Testis (tissue), 3 donors: ENCODE data around the gene OLFML2B. TPM values are rescaled to one million over a fixed set of nuclear protein-coding genes. Genes with fewer than 3 reads are reported as not detected.

Experiments
- DNase-seq: peaks from one replicate; pipeline ENCODE4 v3.0.0-alpha.2; 2019
- H3K27ac ChIP-seq, 2 donors: fragments of 200-600 bp; sonication (generic); one replicate each; pipeline ENCODE4 v1.5.1; 2019
- H3K27me3 ChIP-seq: fragments of 200-600 bp; sonication (generic); one replicate; pipeline ENCODE4 v1.5.1; 2019
- H3K36me3 ChIP-seq: fragments of 200-600 bp; sonication (generic); one replicate; pipeline ENCODE4 v1.5.1; 2017; ENCODE audit warnings: low read depth; ENCODE audit errors: missing control alignments
- H3K4me1 ChIP-seq: fragments of 200-600 bp; sonication (generic); one replicate; pipeline ENCODE4 v1.5.1; 2019
- H3K4me3 ChIP-seq, 2 donors: fragments of 200-600 bp; sonication (generic); one replicate each; pipeline ENCODE4 v1.5.1; 2017 to 2019
- H3K9me3 ChIP-seq: fragments of 200-600 bp; sonication (generic); one replicate; pipeline ENCODE4 v1.5.1; 2017
- CTCF ChIP-seq, 3 experiments: fragments of 450-650 bp in 2 of 3; fragments of 200-600 bp in 1 of 3; sonication (generic) in 1 of 3; IDR thresholded peaks; one replicate each; pipeline ENCODE4 v1.5.1; 2016 to 2019; ENCODE audit warnings: antibody characterized with exemption in 3 of 3, mild to moderate bottlenecking in 2 of 3, moderate library complexity in 1 of 3
- POLR2A ChIP-seq: fragments of 450-650 bp; IDR thresholded peaks from one replicate; pipeline ENCODE4 v1.6.1; 2017; ENCODE audit warnings: antibody characterized with exemption, mild to moderate bottlenecking, moderate library complexity
- WGBS, 2 donors: methylation state at CpG; one replicate each; pipeline ENCODE4 v1.1.5; 2018; 5-methylcytosine and 5-hydroxymethylcytosine counted together
- intact Hi-C: fragments of 100-400 bp; cut with DNase I; formaldehyde crosslinking; loops from one replicate; pipeline ENCODE4 v1.15.1; 2023; ENCODE audit warnings: low total_unique reads
- polyA plus RNA-seq: library from polyadenylated mRNA; stranded (reverse); fragments of 350-450 nt; fragmentation: Illumina TruSeq; extraction: RNeasy Lipid Tissue Mini Kit (QIAGEN cat#74804); gene quantifications from one replicate; pipeline ENCODE4 v1.2.3, GENCODE V29; 2014; ENCODE audit warnings: low read depth, low replicate concordance; ENCODE audit not compliant: insufficient read depth
- total RNA-seq, 2 donors: library from RNA; depleted of rRNA; stranded (reverse); fragments of >200 nt; gene quantifications; one replicate each; pipeline ENCODE4 v1.2.3, GENCODE V29; 2016

OLFML2B gene
- total and polyA plus RNA-seq, 3 donors from 2014 or later, result 31.3 to 57.9 (median 40.4) TPM

DNA sequence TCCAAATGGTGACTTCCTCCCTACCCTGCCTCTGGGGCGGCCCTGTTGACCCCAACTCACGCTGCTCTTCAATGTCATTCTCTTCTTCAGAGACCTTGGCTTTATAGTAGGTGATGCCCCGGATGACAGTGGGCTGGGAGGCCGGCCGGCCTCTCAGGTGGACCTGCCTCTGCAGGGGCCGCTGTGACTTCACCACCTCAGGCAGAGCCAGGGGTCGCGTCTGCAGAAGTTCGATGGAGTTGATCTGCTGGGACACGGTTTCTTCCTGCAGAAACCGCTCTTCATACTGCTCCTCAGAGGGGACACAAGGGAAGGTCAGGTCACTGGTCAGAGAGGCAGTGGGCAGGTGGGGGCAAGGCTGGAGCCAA, 23.6 kb downstream of the OLFML2B start:
- 92 to 93% methylated on average over 10 to 11 of the region's 11 CpGs for WGBS, 2 donors
- intact Hi-C loops, result no loop called here
- Histone ChIP-seq H3K27me3 (no peaks in the 10 kb centered on the region), H3K27ac (no peak overlapping the region), H3K9me3 (no peaks in the 10 kb centered on the region), H3K4me1 (no peaks in the 10 kb centered on the region), H3K36me3 (no peaks in the 10 kb centered on the region), H3K4me3 (no peak overlapping the region)
- TF ChIP-seq CTCF (IDR thresholded peaks at IDR 0.05) (no peak), POLR2A (no peak)
- no peak for DNase-seq

GRCh38 chr1:161999301-162000052, 24.2 kb downstream of the OLFML2B start:
- Histone ChIP-seq H3K36me3 (no peaks in the 10 kb centered on the region), H3K27ac (no peak overlapping the region), H3K4me3 (no peak overlapping the region), H3K9me3 (no peaks in the 10 kb centered on the region), H3K4me1 (no peaks in the 10 kb centered on the region), H3K27me3 (no peaks in the 10 kb centered on the region)
- intact Hi-C loops, result no loop called here
- TF ChIP-seq CTCF (IDR thresholded peaks at IDR 0.05) (no peak), POLR2A (no peak)
- 78 to 86% methylated on average over 8 of the region's 8 CpGs for WGBS, 2 donors
- no peak for DNase-seq

- H3K9me3 ChIP-seq, result no peaks in the 10 kb centered on the region
- intact Hi-C loops, result no loop called here
- DNase-seq, result no peak
- H3K4me1 ChIP-seq, result peaks cover 3% of the 10 kb centered on the region
- H3K4me3 ChIP-seq, result no peak overlapping the region
- H3K27me3 ChIP-seq, result no peaks in the 10 kb centered on the region
- TF ChIP-seq CTCF (IDR thresholded peaks at IDR 0.05) (no peak), POLR2A (no peak)
- WGBS, 2 donors, result 92 to 96% methylated on average over 5 of the region's 5 CpGs
- no peaks in the 10 kb centered on the region for H3K36me3 ChIP-seq
- H3K27ac ChIP-seq, result no peak overlapping the region
These were observed 24.9 kb downstream of the OLFML2B start for GRCh38 chr1:161998811-161999210.

- no peak overlapping the region for H3K4me3 ChIP-seq
- H3K36me3 ChIP-seq, result no peaks in the 10 kb centered on the region
- intact Hi-C loops, result no loop called here
- no peaks in the 10 kb centered on the region for H3K27me3 ChIP-seq
- no peak overlapping the region for H3K27ac ChIP-seq
- H3K9me3 ChIP-seq, result no peaks in the 10 kb centered on the region
- H3K4me1 ChIP-seq, result peaks cover 3% of the 10 kb centered on the region
- 97 to 100% methylated on average over 1 of the region's 1 CpG for WGBS, 2 donors
- no peak for DNase-seq
- no peak for TF ChIP-seq CTCF (IDR thresholded peaks at IDR 0.05)
- no peak for TF ChIP-seq POLR2A
These were observed 26.5 kb downstream of the OLFML2B start for GRCh38 chr1:161997152-161997551.

DNA sequence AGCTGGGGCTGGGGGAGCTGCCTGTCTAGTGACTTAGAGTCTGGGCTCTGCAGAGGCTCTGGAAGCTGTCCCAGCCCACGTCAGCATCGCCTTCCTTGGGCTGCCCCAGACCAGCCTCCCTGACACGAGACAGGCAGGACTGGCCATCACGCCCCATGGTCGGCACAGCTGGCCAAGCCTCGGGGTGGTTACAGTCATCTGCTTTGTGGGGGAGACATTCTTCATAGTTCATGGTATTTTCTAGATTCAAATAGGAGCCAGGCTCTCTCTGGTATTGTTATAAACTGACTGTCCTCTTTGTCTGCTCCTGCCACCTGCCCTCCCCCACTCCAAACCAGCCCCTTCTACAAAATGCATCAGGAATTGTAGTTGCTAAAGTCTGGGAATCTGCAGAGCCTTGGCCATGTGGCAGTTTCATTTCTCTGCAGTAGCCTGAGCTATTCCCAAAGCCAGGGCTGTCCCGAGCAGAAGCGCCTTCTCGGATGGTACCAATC, 29.4 kb downstream of the OLFML2B start:
- peaks cover 3% of the 10 kb centered on the region for H3K4me1 ChIP-seq
- no peaks in the 10 kb centered on the region for H3K36me3 ChIP-seq
- TF ChIP-seq CTCF (IDR thresholded peaks at IDR 0.05) (no peak), POLR2A (no peak)
- DNase-seq, result peak; percentile 64
- WGBS, 2 donors, result 45 to 51% methylated on average over 5 to 9 of the region's 9 CpGs
- no peak overlapping the region for H3K4me3 ChIP-seq
- intact Hi-C loops, result no loop called here
- H3K27ac ChIP-seq, result no peak overlapping the region
- no peaks in the 10 kb centered on the region for H3K9me3 ChIP-seq
- no peaks in the 10 kb centered on the region for H3K27me3 ChIP-seq
